ENCODE measurements around the gene KIF20B.

The KIF20B gene

DNA sequence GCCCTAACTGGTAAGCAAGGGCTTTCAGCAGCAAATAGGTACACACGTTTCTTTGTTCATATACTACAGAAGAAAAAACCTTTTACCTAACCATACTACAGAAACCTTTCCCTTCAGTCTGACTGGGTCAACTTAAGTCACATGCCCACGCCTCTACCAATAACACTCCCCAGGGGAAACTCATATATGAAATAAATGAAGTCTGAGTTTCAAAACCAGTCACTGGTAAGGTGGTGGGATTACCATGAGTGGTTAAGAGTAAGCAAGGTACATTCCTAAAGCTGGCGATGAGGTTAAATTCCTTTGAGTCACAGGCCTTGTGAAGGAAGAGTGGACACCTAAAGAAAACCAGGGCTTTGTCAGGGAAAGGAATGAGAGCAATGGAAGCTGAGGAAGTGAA lies 21.4 kb upstream of the KIF20B start:
- no peak overlapping the region for H3K4me3 ChIP-seq (ENCODE audit: low read depth, low read length)
- DNase-seq (ENCODE audit: low read depth) = no peak

- DNase-seq (ENCODE audit: low read depth) = no peak
Measured at GRCh38 chr10:89683883-89684282, 17.5 kb upstream of the KIF20B start.

GRCh38 chr10:89684604-89685003 lies 16.8 kb upstream of the KIF20B start:
- no peak overlapping the region for H3K4me3 ChIP-seq (ENCODE audit: low read depth, low read length)
- no peak for DNase-seq (ENCODE audit: low read depth)

More at GRCh38 chr10:89683883-89684282, 17.5 kb upstream of the KIF20B start:
- no peak overlapping the region for H3K4me3 ChIP-seq (ENCODE audit: low read depth, low read length)

DNA sequence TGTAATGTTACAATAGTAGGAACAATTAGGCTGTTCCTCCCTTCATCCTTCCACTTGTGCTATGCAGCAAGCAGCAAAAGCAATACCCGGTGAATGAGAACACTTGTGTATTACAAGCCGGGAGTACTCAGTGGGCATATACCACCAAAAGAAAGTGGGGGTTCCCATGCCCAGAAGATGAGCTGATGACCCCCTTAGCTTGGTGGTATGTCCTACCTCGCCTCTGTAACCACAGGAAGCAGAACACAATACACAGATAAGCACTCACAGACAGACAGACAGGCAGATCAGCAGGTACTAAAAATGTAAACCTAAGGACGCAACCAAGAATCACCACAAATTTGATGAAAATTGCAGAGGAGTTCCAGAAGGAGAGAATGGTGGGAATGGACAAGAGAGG lies 15.5 kb upstream of the KIF20B start:
- H3K4me3 ChIP-seq (ENCODE audit: low read depth, low read length) = no peak overlapping the region
- no peak for DNase-seq (ENCODE audit: low read depth)

- no peak for DNase-seq (ENCODE audit: low read depth)
Measured at GRCh38 chr10:89690027-89690426, 11.4 kb upstream of the KIF20B start.

GRCh38 chr10:89692416-89692815 lies 9.0 kb upstream of the KIF20B start:
- DNase-seq (ENCODE audit: low read depth) = no peak
- H3K4me3 ChIP-seq (ENCODE audit: low read depth, low read length) = no peak overlapping the region

More at GRCh38 chr10:89690027-89690426, 11.4 kb upstream of the KIF20B start:
- no peak overlapping the region for H3K4me3 ChIP-seq (ENCODE audit: low read depth, low read length)

DNA sequence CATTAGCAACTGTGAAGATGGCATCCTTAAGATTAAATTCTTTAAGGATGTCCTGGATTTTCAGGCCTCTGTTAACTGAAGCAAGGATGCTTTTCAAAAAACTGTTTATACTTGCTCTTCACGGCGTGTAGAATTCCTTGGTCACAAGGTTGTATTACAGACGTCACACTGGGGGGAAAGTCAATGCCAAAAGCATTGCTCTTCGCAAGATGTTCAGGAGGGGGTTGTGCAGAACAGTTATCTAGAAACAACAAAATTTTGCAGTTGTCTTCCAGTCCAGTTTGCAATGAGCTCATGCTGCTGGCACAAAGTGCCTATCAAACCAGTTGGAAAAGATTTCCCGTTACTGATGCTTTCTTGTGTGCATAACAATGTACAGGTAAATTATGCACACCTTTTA lies 8.2 kb upstream of the KIF20B start:
- H3K4me3 ChIP-seq (ENCODE audit: low read depth, low read length) = no peak overlapping the region
- no peak for DNase-seq (ENCODE audit: low read depth)

DNA sequence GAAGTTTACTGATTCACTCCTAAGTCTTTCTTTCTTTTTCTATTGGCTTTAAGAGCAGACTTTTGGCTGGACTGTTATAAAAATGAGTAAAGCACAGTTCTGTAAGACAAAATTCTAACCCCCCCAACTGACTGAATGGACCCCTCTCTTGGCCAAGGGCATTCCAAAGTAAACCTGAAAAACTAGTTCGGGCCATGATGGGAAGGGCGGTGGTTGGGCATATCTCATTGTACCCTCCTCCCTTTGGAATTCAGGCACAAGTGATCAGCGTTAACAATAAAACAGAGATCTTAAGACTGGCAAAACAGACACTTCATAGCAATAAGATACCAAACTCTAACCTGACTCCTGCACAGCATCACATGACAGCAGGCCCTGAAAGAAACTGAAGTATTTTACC lies 6.1 kb upstream of the KIF20B start:
- H3K4me3 ChIP-seq (ENCODE audit: low read depth, low read length) = no peak overlapping the region
- no peak for DNase-seq (ENCODE audit: low read depth)

DNA sequence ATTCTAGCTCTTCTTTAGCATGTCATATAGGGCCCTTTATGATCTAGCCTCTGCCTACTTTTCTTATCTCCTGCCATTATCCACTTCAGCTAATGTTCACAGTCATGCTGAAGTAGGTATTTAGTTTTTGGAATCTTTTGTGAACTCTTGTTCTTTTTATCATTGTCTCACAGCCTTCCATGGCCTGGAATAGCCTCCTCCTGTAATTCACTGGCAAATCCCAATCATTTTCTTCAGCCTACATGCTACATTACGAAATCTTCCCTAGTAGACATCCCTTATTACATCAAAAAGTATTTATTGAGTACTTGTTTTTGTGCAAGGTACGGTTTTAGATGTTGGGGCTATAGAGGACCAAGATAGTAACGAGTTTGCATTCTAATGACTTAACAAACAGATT lies 3.4 kb upstream of the KIF20B start:
- no peak for DNase-seq (ENCODE audit: low read depth)
- H3K4me3 ChIP-seq (ENCODE audit: low read depth, low read length) = no peak overlapping the region

- DNase-seq (ENCODE audit: low read depth) = peak; percentile 25
- no peak overlapping the region for H3K4me3 ChIP-seq (ENCODE audit: low read depth, low read length)
Measured at GRCh38 chr10:89699581-89700064, 1.8 kb upstream of the KIF20B start.

GRCh38 chr10:89700923-89701241 lies 508 bp upstream of the KIF20B start:
- no peak for DNase-seq (ENCODE audit: low read depth)
- peak overlapping the region; percentile 77 for H3K4me3 ChIP-seq (ENCODE audit: low read depth, low read length)

DNA sequence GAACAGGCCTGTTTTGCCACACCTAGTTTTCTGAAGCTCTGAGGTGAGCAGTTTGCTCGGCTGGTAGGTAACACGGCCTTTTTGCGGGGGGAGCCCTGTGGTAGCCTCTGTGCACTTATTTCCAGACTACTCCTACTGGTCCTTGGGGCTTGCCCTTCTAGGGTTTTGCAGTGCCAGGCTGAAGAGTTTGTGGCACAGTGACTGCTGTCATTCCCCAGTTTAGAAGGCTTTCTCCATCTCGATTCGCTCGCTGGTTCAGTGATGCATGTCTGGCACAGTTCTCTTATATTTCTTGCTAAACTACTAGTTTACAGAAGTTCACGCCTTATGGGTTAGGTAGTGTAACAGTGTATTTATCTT lies 711 bp downstream of the KIF20B start:
- DNase-seq (ENCODE audit: low read depth) = no peak
- H3K4me3 ChIP-seq (ENCODE audit: low read depth, low read length) = peak overlapping the region; percentile 77

GRCh38 chr10:89705466-89705865 lies 4.1 kb downstream of the KIF20B start:
- H3K4me3 ChIP-seq (ENCODE audit: low read depth, low read length) = no peak overlapping the region
- DNase-seq (ENCODE audit: low read depth) = no peak

DNA sequence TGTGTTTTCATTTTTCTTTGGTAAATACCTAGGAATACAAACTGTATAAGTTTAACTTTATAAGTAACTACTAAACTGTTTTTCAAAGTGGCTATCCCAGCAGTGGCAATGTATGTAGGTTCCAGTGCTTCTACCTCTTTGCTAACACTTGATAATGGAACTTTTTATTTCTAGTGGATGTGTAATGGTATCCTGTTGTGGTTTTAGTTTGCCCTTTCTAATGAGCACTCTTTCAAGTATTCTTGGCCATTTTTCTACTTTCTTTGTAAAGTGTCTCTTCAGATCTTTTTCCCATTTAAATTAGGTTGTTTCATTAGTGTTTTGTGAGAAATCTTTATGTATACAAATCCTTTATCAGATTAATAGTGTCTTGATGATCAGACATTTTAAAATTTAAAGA lies 4.6 kb downstream of the KIF20B start:
- no peak overlapping the region for H3K4me3 ChIP-seq (ENCODE audit: low read depth, low read length)

GRCh38 chr10:89707372-89707771 lies 6.0 kb downstream of the KIF20B start:
- no peak for DNase-seq (ENCODE audit: low read depth)
- H3K4me3 ChIP-seq (ENCODE audit: low read depth, low read length) = no peak overlapping the region

More for the DNA sequence above, 4.6 kb downstream of the KIF20B start:
- no peak for DNase-seq (ENCODE audit: low read depth)

DNA sequence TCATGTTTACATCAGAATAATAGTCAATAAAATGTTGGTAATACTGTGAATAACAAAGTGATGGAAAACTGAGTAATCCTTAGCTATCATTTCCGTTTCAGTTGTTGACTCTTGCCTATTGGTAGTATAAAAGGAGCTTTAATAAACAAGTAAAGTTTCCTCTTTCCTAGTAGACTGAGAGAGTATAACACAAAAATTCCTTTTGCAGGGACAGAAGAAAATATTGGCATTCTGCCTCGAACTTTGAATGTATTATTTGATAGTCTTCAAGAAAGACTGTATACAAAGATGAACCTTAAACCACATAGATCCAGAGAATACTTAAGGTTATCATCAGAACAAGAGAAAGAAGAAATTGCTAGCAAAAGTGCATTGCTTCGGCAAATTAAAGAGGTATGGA lies 9.4 kb downstream of the KIF20B start:
- DNase-seq (ENCODE audit: low read depth) = no peak
- H3K4me3 ChIP-seq (ENCODE audit: low read depth, low read length) = no peak overlapping the region

- H3K4me3 ChIP-seq (ENCODE audit: low read depth, low read length) = no peak overlapping the region
- DNase-seq (ENCODE audit: low read depth) = no peak
Measured at GRCh38 chr10:89734616-89735015, 33.2 kb downstream of the KIF20B start.

GRCh38 chr10:89738551-89739209 lies 37.3 kb downstream of the KIF20B start:
- DNase-seq (ENCODE audit: low read depth) = no peak
- H3K4me3 ChIP-seq (ENCODE audit: low read depth, low read length) = no peak overlapping the region

DNA sequence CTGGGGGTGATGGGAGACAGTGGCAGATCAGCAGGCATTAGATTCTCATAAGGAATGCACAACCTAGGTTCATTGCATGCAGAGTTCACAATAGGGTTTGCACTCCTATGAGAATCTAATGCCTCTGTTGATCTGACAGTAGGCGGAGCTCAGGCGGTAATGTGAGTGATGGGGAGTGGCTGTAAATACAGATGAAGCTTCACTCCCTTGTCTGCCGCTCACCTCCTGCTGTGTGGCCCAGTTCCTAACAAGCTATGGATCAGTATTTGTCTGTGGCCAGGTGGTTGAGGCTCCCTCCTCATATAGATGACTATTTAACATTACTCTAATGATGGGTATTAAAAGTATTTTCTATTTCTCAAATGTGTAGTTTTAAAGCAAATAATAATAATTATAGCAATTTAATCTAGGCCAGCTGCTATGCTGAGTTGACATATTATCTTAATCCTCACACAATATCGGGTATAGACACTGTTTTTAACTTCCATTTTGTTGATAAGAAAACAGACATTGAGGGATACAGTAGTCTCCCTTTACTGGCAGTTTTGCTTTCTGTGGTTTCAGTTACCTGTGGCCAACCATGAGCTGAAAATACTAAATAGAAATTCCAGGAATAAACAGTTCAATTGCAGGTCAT lies 39.9 kb downstream of the KIF20B start:
- H3K4me3 ChIP-seq (ENCODE audit: low read depth, low read length) = no peak overlapping the region
- DNase-seq (ENCODE audit: low read depth) = no peak

DNA sequence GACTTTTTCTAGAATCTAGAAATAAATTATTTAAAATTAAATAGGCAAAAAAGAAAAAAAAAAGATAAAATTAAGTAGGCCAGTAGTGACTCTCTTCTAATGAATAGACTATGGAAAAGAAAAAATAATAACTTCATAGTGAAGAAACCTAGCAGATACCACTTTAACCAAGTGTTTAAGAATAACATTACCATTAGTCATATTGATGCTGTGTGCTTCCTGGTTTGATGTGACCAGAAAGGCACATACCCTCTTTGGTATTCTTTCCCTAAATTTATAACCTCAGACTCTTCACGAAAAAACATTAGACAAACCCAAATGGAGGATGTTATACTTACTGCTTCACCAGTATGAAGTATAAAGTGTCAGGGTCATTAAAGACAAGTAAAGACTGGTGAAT lies 42.6 kb downstream of the KIF20B start:
- no peak overlapping the region for H3K4me3 ChIP-seq (ENCODE audit: low read depth, low read length)
- DNase-seq (ENCODE audit: low read depth) = no peak

DNA sequence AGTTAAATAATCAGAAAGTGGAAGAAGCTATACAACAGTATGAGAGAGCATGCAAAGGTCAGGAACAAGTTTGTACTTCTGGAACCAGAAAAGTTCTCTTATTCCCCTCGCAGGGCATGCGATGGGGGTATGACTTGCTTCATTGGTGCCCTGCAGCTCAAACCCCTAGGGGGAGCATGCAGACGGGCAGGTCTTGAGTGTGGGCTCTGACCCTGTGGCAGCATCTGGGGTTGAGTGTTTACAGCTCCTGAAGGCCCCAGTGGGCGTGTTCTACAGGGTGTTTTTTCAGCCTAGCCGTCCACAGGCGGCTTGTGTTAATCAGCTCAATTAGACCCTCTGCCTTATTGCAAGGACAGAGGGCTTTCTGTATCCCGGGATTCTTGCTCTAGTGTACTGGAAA lies 44.5 kb downstream of the KIF20B start:
- H3K4me3 ChIP-seq (ENCODE audit: low read depth, low read length) = no peak overlapping the region
- no peak for DNase-seq (ENCODE audit: low read depth)
